A549 (cell line): Measurements from ENCODE around the gene CLASP1.

Source experiments
- HDAC2 ChIP-seq: fragments of 200-600 bp; sonication (generic); IDR thresholded peaks from 2 replicates; pipeline ENCODE4 v1.6.1; 2016
- KDM5A ChIP-seq: fragments of 200-600 bp; sonication (generic); IDR thresholded peaks from 2 replicates; pipeline ENCODE4 v1.6.1; 2016; ENCODE audit warnings: antibody characterized with exemption, mild to moderate bottlenecking
- MAX ChIP-seq: IDR thresholded peaks from 2 replicates; pipeline ENCODE4 v1.6.1; 2012
- NPAS2 ChIP-seq: fragments of 250-450 bp; sonication (Bioruptor Pico); IDR thresholded peaks from 2 replicates; pipeline ENCODE4 v1.8.0; 2022; ENCODE audit warnings: mild to moderate bottlenecking, moderate library complexity, borderline replicate concordance
- NR3C1 ChIP-seq: fragments of >200 bp; sonication (Bioruptor Twin); formaldehyde crosslinking; IDR thresholded peaks from 3 replicates; pipeline ENCODE4 v1.6.1; 2017
- POLR2A ChIP-seq: IDR thresholded peaks from 2 replicates; pipeline ENCODE4 v1.6.1; 2012; ENCODE audit warnings: mild to moderate bottlenecking, low read length
- RAD21 ChIP-seq, 2 experiments: fragments of >200 bp in 1 of 2; sonication (Bioruptor Twin) in 1 of 2; formaldehyde crosslinking in 1 of 2; IDR thresholded peaks in 1 of 2; conservative IDR thresholded peaks in 1 of 2; 2 replicates in 1 of 2; 3 replicates in 1 of 2; pipeline ENCODE4 v1.6.1; 2012 to 2018; ENCODE audit warnings: inconsistent platforms in 1 of 2
- RCOR1 ChIP-seq: fragments of 150-350 bp; IDR thresholded peaks from 2 replicates; pipeline ENCODE4 v1.6.1; 2014; ENCODE audit warnings: antibody characterized with exemption, low read length, low read depth
- ZFP36 ChIP-seq: fragments of 450-650 bp; IDR thresholded peaks from 2 replicates; pipeline ENCODE4 v1.6.1; 2014; ENCODE audit warnings: borderline replicate concordance; ENCODE audit not compliant: partially characterized antibody
- TF ChIP-seq, protein P1 (sequence below): fragments of >200 bp; sonication (Bioruptor Twin); formaldehyde crosslinking; IDR thresholded peaks from 3 replicates; pipeline ENCODE4 v1.5.1; 2016

DNA sequence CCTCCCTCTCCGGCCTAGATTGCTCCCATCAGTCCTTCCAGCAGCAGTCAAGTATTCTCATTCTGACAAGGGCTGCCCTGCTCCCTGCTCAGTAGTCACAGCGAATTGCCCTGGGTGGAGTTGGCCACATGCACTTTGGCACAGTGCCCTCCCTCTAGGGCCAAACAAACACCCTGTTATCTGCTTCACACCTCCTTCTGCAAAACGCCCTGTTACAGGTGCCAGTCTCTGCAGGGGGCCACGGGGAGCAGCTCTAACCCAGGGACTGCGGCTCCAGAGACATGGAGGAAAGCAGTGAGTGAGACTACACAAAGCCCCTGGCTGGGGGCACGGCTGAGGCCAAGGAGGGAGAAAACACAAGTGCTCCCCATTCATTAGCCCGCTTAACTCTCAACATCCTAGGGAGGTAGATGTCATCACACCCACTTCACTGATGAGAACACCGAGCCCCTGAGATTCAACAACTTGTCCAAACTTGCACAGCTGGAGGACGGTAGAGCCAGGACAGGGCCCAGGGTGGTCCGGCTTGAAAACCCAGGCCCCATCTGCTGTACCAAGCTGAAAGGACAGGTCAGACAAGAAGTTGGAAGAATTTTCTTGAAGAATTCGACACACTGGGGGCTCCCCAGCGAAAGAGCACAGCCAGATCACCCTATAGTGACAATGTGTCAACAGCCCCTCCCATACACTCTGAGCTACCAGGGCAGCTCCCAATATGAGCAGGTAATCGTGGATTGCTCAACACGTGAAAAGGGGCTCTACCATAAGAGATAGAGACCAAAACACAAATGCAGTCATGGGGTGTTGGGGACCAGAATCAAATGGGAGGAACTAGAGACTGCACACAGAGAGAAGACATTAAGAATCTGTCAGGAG, 355.6 kb downstream of the CLASP1 start:
- TF ChIP-seq NR3C1 (no peak), KDM5A (no peak), ZFP36 (no peak), POLR2A (no peak), MAX (no peak), RAD21 (conservative IDR thresholded peaks at IDR 0.05 in 1 of 2, IDR thresholded peaks at IDR 0.05 in 1 of 2) (no peak), RCOR1 (no peak), NPAS2 (CRISPR knock-in tag) (no peak), HDAC2 (no peak)
- TF ChIP-seq, protein P1, sequence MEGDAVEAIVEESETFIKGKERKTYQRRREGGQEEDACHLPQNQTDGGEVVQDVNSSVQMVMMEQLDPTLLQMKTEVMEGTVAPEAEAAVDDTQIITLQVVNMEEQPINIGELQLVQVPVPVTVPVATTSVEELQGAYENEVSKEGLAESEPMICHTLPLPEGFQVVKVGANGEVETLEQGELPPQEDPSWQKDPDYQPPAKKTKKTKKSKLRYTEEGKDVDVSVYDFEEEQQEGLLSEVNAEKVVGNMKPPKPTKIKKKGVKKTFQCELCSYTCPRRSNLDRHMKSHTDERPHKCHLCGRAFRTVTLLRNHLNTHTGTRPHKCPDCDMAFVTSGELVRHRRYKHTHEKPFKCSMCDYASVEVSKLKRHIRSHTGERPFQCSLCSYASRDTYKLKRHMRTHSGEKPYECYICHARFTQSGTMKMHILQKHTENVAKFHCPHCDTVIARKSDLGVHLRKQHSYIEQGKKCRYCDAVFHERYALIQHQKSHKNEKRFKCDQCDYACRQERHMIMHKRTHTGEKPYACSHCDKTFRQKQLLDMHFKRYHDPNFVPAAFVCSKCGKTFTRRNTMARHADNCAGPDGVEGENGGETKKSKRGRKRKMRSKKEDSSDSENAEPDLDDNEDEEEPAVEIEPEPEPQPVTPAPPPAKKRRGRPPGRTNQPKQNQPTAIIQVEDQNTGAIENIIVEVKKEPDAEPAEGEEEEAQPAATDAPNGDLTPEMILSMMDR: no peak
